ENCODE results near the gene IER5L.

- TF ChIP-seq CTCF (IDR thresholded peaks at IDR 0.05; ENCODE audit: low read depth, low read length) (no peak), MYC (IDR thresholded peaks at IDR 0.05; ENCODE audit: low read depth, low read length) (no peak)
These were observed 21.0 kb upstream of the IER5L start for GRCh38 chr9:129199044-129199435.
